OCI-LY7 (cell line): ENCODE data around the gene KDM1B.

ENCODE experiments used
- CTCF ChIP-seq: fragments of 200-600 bp; sonication (generic); conservative IDR thresholded peaks from 2 replicates; pipeline ENCODE4 v1.5.1; 2014; ENCODE audit warnings: mild to moderate bottlenecking, antibody characterized with exemption, low read length, moderate library complexity, mixed read lengths
- EZH2phosphoT487 ChIP-seq: fragments of 200-600 bp; sonication (generic); IDR thresholded peaks from 2 replicates; pipeline ENCODE4 v1.6.1; 2018; ENCODE audit warnings: low read depth, borderline replicate concordance, mild to moderate bottlenecking, mixed run types, antibody characterized with exemption, low read length, moderate library complexity, mixed read lengths

GRCh38 chr6:18138906-18139305, 16.3 kb upstream of the KDM1B start:
- no peak for TF ChIP-seq CTCF
- TF ChIP-seq EZH2phosphoT487: no peak
